ENCODE data around the gene TCP11L2. TPM values are rescaled to one million over a fixed set of nuclear protein-coding genes. Genes with fewer than 3 reads are reported as not detected.

Gene TCP11L2
- polyA plus RNA-seq, 3 donors: 16.7 to 20.6 (median 19.6) TPM

- DNase-seq (ENCODE audit: low read depth in 3 of 3, low spot score in 2 of 3): no peak
Observed at GRCh38 chr12:106386813-106387535, 84.4 kb downstream of the TCP11L2 start.

DNA sequence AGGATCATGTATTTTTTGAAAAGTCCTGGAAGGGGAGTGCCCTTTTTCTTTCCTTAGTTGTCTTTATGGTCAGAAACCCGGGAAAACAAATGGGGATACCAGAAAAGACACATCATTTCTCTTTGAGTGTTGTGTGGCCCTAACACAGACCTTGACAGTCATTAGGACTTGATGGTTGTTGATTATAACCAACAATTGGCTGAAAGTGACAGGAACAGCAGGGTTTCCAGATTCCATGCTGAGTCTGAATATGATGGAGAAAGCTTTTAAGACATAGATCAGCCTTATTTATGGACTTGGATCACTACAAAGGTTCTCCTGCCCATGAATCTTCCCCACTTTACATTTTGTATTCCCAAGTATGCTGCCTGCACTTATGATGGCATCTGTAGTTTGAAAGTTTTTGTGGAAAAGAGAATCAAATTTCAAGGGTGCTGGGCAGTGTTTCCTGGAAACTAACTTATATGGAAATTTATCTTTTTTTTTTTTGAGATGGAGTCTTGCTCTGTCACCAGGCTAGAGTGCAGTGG, 85.4 kb downstream of the TCP11L2 start:
- DNase-seq (ENCODE audit: low read depth in 3 of 3, low spot score in 2 of 3): no peak

GRCh38 chr12:106389151-106389550, 86.6 kb downstream of the TCP11L2 start:
- DNase-seq (ENCODE audit: low read depth in 3 of 3, low spot score in 2 of 3): no peak

GRCh38 chr12:106392759-106393158, 90.2 kb downstream of the TCP11L2 start:
- no peak for DNase-seq (ENCODE audit: low read depth in 3 of 3, low spot score in 2 of 3)

Other genes starting within 250 kb of the TCP11L2 start
- 10 to 100 TPM in 1 of 3 donors, 1 to 10 TPM in 2; 9.6 to 10.1 (median 9.8) TPM for gene NUAK1, start 163.8 kb upstream of the TCP11L2 start, polyA plus RNA-seq (ENCODE audit: insufficient read length in 3 of 3)
- gene CKAP4, start 54.7 kb upstream of the TCP11L2 start, polyA plus RNA-seq (ENCODE audit: insufficient read length in 3 of 3): 100 to 1,000 TPM; 106 to 112 (median 112) TPM
- gene POLR3B, start 55.0 kb downstream of the TCP11L2 start, polyA plus RNA-seq (ENCODE audit: insufficient read length in 3 of 3): 10 to 100 TPM; 17.6 to 19.6 (median 18.2) TPM